GM13976 (cell line): ENCODE measurements around the gene L3MBTL4.

ENCODE experiments used
- DNase-seq: peaks from one replicate; pipeline ENCODE4 v3.0.0; 2012; ENCODE audit warnings: low spot score
- in situ Hi-C: fragments of 300-500 bp; cut with MboI; formaldehyde crosslinking; loops from one replicate; pipeline ENCODE4 v1.12.0; 2022; ENCODE audit warnings: low sequenced_read_pairs, mixed read lengths, inconsistent platforms; ENCODE audit not compliant: unreplicated experiment
- TF ChIP-seq, protein P1 (sequence below): IDR thresholded peaks from 2 replicates; pipeline ENCODE4 v1.5.1; 2012; ENCODE audit warnings: borderline replicate concordance, mild to moderate bottlenecking; ENCODE audit not compliant: insufficient read depth; ENCODE audit errors: extremely low read depth, missing control alignments, control extremely low read depth

Gene L3MBTL4

GRCh38 chr18:5986257-5986931 is 428.3 kb downstream of the L3MBTL4 start:
- in situ Hi-C loops = no loop called here
- TF ChIP-seq, protein P1, sequence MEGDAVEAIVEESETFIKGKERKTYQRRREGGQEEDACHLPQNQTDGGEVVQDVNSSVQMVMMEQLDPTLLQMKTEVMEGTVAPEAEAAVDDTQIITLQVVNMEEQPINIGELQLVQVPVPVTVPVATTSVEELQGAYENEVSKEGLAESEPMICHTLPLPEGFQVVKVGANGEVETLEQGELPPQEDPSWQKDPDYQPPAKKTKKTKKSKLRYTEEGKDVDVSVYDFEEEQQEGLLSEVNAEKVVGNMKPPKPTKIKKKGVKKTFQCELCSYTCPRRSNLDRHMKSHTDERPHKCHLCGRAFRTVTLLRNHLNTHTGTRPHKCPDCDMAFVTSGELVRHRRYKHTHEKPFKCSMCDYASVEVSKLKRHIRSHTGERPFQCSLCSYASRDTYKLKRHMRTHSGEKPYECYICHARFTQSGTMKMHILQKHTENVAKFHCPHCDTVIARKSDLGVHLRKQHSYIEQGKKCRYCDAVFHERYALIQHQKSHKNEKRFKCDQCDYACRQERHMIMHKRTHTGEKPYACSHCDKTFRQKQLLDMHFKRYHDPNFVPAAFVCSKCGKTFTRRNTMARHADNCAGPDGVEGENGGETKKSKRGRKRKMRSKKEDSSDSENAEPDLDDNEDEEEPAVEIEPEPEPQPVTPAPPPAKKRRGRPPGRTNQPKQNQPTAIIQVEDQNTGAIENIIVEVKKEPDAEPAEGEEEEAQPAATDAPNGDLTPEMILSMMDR = no peak
- DNase-seq = no peak

DNA sequence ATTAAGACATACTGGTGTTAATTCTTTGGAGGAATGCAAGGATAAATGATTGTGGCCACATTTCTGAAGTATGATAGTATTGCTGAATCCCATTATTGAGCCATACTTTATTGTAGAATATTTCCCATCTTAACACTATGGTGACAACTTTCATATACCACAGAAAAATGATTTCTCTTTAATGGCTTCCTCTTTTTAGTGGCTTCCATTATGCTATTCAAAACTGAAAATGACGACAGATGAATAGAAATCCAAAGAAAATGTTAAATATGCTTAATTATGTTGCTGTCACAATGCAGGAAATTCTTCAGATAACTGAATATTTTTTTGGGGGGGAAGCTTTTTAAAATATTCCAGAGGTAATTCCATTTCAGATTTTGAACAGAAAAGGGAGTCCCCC is 430.5 kb downstream of the L3MBTL4 start:
- DNase-seq = no peak
- TF ChIP-seq, protein P1 = no peak
- in situ Hi-C loops = no loop called here

- TF ChIP-seq, protein P1 = no peak
- in situ Hi-C loops = no loop called here
- no peak for DNase-seq
Observed at GRCh38 chr18:5983488-5983887, 431.2 kb downstream of the L3MBTL4 start.

GRCh38 chr18:5982332-5982731 is 432.4 kb downstream of the L3MBTL4 start:
- no peak for DNase-seq
- in situ Hi-C loops = no loop called here
- TF ChIP-seq, protein P1 = no peak

GRCh38 chr18:5980721-5981120 is 434.0 kb downstream of the L3MBTL4 start:
- in situ Hi-C loops = no loop called here
- DNase-seq = no peak
- TF ChIP-seq, protein P1 = no peak

DNA sequence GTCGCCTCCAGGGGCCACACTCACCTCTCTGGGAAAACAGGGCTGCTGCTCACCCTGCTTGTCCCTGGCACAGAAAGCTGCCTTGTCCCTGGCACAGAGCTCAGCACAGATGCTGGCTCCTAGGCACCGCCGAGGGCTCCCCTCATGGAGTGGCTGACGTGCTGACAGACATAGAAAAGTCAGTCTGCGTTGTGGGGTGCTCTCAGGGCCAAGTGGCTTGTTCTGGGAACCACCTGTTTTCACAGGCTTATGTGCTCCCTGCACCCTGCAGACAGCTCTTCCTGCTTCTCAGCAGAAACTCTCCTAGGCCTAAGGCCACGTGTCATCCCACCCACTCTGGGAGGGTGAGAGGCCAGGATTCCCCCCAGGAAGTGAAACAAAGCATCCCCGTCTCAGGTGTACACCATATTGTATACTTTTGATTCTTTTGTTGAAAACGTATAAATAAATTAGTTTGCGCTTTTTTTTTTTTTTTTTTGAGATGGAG is 434.7 kb downstream of the L3MBTL4 start:
- TF ChIP-seq, protein P1 = no peak
- DNase-seq = peak; percentile 65
- in situ Hi-C loops = no loop called here
